GM21737 (cell line): Measurements from ENCODE around the gene CHMP1A.

Source experiments
- ATAC-seq: cut with Tn5 transposase; IDR thresholded peaks from one replicate; pipeline ENCODE4 v1.9.1; 2021; ENCODE audit warnings: mild to moderate bottlenecking, moderate library complexity; ENCODE audit not compliant: unreplicated experiment

The CHMP1A gene

GRCh38 chr16:89607453-89607852 is 50.1 kb downstream of the CHMP1A start:
- ATAC-seq, result no peak

- no peak for ATAC-seq
These were observed 51.5 kb downstream of the CHMP1A start for GRCh38 chr16:89606006-89606405.

GRCh38 chr16:89605186-89605970 is 52.1 kb downstream of the CHMP1A start:
- no peak for ATAC-seq

- ATAC-seq, result no peak
These were observed 52.7 kb downstream of the CHMP1A start for GRCh38 chr16:89604764-89605163.

GRCh38 chr16:89602952-89603590 is 54.4 kb downstream of the CHMP1A start:
- ATAC-seq, result no peak

- no peak for ATAC-seq
These were observed 55.1 kb downstream of the CHMP1A start for GRCh38 chr16:89602273-89602951.

GRCh38 chr16:89601906-89602272 is 55.6 kb downstream of the CHMP1A start:
- ATAC-seq, result no peak

- no peak for ATAC-seq
These were observed 56.6 kb downstream of the CHMP1A start for GRCh38 chr16:89600956-89601355.

- ATAC-seq, result no peak
These were observed 57.1 kb downstream of the CHMP1A start for GRCh38 chr16:89600427-89600826.

- no peak for ATAC-seq
These were observed 57.6 kb downstream of the CHMP1A start for GRCh38 chr16:89599902-89600301.

GRCh38 chr16:89599451-89599858 is 58.1 kb downstream of the CHMP1A start:
- ATAC-seq, result no peak

GRCh38 chr16:89598199-89598598 is 59.3 kb downstream of the CHMP1A start:
- no peak for ATAC-seq

- no peak for ATAC-seq
These were observed 60.4 kb downstream of the CHMP1A start for GRCh38 chr16:89596957-89597649.

GRCh38 chr16:89596061-89596689 is 61.3 kb downstream of the CHMP1A start:
- ATAC-seq, result no peak

GRCh38 chr16:89595330-89596060 is 62.0 kb downstream of the CHMP1A start:
- no peak for ATAC-seq
